ENCODE results near the gene PRSS23.

DNA sequence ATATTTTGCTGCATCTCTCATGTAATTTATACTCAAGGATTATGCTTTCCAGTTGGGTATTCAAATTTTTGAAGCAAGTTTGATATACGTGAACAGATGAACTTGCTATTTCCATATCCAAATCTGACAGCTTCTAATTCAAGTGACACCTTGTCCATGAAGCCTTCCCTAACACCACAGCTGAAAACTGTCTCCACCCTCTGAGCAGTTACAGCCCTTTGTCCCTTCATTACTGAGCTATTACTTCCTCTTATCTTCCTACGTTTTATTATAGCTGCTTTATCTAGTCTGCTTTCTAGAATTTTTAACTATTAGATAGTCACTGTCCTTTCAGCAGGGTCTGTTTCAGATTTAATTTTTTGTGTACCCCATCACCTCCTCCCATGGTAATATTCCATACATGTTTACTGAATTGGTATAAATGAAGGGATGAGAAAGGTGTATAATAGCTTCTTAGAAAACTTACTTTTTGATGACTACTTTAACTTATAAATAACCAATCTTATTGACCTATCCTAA is 13.3 kb upstream of the PRSS23 start:
- TF ChIP-seq POLR2AphosphoS5 (IDR thresholded peaks at IDR 0.05) (no peak), POLR2A (IDR thresholded peaks at IDR 0.05; ENCODE audit: low read depth) (no peak)
- TF ChIP-seq, protein P1, sequence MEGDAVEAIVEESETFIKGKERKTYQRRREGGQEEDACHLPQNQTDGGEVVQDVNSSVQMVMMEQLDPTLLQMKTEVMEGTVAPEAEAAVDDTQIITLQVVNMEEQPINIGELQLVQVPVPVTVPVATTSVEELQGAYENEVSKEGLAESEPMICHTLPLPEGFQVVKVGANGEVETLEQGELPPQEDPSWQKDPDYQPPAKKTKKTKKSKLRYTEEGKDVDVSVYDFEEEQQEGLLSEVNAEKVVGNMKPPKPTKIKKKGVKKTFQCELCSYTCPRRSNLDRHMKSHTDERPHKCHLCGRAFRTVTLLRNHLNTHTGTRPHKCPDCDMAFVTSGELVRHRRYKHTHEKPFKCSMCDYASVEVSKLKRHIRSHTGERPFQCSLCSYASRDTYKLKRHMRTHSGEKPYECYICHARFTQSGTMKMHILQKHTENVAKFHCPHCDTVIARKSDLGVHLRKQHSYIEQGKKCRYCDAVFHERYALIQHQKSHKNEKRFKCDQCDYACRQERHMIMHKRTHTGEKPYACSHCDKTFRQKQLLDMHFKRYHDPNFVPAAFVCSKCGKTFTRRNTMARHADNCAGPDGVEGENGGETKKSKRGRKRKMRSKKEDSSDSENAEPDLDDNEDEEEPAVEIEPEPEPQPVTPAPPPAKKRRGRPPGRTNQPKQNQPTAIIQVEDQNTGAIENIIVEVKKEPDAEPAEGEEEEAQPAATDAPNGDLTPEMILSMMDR (IDR thresholded peaks at IDR 0.05): no peak

Data from esophagus muscularis mucosa (tissue), 3 donors.